Stimulated activated CD8-positive, alpha-beta memory T cell treated with anti-CD3 and anti-CD28 coated beads, Interleukin-7, amount 100 ng/mL, for 48 hours (primary cell): ENCODE measurements around the gene AK5.

Experiments used
- DNase-seq, 2 donors: peaks; one replicate each; pipeline ENCODE4 v3.0.0-alpha.2; 2020; ENCODE audit warnings: low read depth in 1 of 2; ENCODE audit errors: extremely low read depth in 1 of 2

Gene AK5

DNA sequence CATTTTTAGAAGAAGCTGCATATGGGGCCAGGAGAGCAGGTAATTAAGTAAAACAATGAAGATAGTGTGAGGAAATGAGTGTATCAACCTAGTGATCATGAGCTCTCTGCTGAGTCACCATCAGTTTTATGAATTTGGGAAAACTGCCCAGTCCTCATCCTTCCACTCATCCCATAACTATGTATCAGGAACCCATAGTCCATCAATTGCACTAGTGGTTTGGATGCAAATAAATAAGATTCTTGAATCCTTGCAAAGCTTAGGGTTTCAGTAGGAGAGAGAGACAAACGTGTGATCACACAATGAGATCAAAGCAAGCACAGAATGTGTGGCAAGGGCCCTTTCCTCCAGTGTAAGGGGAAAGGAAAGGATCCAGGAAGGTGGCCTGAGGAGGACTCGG, 255.0 kb downstream of the AK5 start:
- no peak for DNase-seq

DNA sequence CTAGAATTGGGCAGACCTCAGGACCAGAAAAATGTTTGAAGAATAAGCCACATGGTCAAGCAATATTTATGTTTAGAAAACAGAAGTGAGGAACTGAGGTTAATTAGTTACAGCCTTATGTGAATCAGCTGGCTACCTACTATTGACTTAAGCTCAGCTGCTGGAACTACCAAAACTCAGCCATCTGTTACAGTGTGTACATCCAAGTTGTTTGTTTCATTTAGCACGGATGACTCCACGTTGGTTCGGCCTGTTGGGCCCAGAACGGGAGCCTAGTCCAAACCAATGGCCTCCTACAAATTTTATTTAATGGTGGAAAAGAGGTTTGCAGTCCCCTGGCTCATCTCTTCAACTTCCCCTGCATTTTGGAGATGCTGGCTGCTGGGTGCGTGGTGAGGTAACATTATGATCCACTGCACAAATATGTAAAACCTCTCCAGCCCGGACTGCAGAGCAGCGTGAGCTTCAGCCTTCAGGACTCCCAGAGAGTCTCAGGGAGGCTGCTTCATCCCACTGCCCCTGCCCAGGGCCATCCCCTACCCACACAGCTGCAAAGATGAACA, 257.2 kb downstream of the AK5 start:
- DNase-seq: no peak

DNA sequence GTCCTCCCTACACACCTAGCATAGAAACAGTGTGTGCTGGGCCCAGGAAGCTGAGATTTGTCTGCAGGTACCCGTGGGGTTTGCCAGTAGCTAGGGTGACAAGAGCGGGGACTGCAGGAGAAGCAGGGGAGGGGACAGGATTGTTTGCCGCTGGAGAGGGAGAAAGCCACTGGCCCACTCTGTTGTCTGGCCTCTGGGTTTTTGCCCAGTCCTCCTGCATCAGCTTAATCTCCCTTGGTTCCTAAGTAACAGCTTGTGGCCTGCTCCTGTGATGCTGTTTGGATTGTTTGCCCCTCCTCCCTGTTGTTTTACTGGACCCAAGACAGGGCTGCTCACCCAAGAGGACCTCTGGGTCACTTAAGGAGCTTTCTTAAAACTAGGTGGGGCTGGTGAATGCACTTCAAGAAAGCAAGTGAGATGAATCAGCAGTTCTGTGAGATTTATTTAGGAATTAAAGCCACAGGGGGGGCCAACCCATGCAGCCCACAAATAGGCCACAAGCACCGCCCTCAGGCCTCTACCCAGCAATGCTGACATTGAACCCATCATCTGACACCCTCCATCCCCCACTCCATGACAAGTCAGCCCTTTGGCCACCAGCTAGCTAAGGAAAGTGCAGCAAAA, 257.8 kb downstream of the AK5 start:
- no peak for DNase-seq

DNA sequence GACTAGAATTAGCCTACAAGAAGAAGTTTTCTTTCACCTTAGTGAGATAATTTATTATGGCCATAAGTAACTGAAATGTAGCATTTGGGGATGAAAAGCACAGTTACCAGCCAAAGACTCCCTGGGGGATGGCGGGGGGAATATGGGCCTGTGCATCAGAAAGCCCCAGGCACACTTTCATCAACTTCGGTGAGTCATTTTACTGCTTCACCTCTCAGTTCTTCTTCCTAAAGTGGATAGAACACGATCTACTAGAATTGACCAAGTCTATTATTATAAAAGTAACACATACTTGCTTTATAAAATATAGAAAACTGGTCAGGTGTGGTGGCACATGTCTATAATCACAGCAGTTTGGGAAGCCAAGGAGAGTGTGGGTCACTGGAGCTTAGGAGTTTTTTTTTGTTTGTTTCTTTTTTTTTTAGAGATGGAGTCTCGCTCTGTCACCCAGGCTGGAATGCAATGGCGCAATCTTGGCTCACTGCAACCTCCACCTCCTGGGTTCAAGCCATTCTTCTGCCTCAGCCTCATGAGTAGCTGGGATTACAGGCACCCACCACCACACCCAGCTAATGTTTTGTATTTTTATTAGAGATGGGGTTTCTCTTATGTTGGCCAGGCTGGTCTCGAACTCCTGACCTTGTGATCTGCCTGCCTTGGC, 258.8 kb downstream of the AK5 start:
- no peak for DNase-seq

DNA sequence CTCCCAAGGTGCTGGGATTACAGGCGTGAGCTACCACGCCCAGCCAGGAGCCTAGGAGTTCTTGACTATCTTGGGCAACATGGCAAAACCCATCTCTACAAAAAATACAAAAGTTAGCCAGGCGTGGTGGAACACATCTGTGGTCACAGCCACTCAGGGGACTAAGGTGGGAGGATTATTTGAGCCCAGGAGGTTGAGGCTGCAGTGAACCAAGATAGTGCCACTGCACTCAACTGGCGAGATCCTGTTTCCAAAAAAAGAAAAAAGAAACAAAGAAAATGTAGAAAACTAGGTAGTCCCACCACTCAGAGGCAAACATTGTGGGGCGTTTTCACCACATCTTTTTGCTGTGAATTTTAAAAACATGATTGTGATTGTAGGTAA, 259.3 kb downstream of the AK5 start:
- DNase-seq: no peak

DNA sequence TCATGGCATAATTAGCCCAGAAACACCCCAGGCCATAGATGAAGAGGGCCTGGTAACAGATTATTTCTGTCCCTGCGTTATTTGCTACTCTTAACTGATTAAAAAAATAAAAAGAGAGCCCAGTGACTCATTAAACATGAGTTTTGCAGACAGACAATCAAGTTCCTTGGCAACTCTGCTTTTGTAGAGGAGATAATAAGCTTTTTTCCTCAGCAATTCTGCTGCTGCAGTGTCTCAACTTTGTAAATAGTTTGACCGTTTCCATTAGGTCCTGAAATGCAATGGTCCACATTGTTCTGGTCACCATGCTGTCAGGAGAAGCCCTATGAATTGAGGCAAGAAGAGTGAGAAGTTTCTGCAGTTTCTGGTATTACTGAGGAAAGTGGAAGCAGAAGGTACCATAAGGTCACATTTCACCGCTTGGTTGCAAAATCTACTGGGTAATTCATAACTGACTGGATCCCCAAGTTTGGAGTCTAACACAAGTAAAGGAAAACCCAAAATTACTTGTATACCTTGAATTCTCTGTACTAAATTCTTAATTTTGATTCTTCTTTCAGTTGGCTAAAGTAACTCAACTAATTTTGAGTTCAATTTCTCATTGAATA, 261.1 kb downstream of the AK5 start:
- DNase-seq: no peak

DNA sequence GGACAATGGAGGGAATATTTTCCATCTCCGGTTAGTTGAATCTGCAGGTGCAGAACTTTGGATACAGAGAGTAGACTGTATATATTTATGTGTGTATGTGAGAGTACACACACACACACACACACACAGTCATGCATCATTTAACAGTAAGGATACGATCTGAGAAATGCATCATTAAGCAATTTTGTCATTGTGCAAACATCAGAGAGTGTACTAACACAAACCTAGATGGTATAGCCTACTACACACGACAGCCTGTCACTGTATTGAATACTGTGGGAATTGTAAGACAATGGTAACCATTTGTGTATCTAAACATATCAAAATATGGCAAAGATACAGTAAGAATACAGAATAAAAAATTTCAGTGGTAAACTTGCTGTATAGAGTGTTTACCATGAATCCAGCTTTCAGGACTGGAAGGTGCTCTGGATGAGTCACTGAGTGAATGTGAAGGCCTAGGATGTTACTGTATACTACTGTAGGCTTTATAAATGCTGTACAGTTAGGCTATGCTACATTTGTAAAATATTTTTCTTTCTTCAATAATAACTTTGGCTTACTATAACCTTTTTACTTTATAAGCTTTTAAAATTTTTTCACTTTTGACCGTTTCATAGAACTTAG, 262.1 kb downstream of the AK5 start:
- no peak for DNase-seq

DNA sequence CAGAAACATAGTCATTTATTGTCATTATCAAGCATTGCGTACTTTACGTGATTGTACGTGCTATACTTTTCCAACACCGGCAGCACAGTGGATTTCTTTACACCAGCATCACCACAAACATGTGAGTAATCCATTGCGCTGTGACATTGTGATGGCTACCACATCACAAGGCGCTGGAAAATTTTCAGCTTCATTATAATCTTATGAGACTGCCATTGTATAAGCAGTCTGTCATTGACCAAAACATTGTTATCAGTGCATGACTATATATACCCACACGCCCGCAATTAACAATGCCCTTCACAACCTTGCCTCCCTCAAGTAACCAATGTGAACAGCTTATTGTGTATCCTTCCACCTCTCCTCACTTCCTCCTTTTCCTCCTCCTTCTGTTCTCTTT, 263.0 kb downstream of the AK5 start:
- DNase-seq: no peak

DNA sequence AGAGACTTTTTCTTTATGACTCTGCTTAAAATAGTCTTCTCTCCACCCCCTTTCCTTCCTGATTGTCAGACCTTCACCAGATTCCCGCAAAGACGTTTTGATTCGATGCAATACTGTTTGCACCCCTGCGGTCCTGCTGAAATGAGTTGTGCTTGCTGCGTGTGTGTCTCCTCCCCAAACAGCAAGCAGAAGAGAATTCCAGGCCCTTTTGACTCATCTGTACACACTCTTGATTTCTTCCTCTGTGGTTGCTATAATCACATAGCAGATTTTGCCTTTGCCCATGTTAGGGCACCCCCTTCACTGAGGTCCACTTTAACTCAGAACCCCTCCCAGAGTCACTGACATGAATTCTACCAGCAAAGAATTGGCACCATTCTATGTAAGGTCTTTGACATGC, 264.2 kb downstream of the AK5 start:
- no peak for DNase-seq

DNA sequence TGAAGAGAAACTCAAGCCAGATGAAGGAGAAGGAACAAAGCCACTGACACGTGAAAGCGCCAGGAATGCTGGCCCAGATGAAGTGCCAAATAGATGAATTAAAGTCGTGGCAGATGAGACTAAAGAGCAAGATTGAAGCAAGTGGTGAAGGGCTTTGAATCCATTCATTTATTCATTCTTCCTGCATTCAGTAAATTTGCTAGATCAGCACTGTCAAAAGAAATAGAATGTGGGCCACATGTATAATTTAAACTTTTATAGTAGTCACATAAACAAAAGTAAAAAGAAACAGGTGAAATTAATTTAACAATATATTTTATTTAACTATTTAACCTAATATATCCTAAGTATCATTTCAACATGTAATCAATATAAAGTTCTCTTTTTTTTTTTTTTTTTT, 265.1 kb downstream of the AK5 start:
- DNase-seq: no peak

DNA sequence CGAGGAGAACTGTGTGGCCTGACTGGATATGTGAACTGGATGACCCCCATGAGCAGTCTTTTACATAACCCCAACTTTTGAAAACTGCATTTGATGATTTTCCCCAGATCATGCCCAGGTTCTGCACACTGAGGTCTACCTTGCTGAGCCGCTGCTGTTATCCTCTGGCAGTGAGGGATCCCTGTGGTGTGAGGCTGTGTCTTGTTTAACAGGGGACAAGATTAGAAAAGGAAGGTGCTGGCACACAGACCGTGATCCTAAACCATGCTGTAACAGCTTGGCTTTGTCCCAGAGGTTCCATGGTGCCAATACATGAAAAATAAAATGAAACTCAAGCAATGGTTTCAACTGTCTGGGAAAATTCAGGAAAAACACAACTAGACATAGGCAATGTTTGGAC, 266.5 kb downstream of the AK5 start:
- no peak for DNase-seq

DNA sequence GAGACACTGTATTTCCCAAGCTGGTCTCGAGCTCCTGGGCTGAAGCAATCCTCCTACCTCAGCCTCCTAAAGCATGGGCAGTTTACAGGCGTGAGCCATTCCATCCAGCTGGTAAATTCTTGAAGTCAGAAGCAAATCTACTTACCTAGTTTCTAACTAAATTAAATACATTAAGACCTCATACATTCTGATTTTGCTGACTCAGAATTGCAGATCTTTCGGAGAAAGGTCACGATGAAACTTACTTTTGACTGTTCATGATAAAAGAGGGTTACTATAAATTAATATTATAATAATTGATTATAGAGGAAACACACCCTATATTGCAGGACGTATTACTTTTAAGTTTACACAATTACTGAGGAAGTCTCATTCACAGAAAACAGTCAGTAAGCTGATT, 268.3 kb downstream of the AK5 start:
- no peak for DNase-seq

DNA sequence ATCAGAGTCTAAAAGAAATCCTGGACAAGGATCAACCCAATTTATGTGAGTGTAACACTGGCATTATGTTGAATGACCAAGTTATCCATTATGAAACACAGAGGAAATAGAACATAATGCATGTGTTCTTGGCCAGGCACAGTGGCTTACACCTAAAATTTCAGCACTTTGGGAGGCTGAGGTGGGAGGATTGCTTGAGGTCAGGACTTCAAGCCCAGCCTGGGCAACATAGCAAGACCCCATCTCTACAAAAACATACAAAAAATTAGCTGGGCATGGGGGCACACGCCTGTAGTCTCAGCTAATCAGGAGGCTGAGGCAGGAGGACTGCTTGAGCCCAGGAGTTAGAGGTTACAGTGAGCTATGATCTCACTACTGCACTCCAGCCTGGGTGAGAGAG, 270.8 kb downstream of the AK5 start:
- no peak for DNase-seq

DNA sequence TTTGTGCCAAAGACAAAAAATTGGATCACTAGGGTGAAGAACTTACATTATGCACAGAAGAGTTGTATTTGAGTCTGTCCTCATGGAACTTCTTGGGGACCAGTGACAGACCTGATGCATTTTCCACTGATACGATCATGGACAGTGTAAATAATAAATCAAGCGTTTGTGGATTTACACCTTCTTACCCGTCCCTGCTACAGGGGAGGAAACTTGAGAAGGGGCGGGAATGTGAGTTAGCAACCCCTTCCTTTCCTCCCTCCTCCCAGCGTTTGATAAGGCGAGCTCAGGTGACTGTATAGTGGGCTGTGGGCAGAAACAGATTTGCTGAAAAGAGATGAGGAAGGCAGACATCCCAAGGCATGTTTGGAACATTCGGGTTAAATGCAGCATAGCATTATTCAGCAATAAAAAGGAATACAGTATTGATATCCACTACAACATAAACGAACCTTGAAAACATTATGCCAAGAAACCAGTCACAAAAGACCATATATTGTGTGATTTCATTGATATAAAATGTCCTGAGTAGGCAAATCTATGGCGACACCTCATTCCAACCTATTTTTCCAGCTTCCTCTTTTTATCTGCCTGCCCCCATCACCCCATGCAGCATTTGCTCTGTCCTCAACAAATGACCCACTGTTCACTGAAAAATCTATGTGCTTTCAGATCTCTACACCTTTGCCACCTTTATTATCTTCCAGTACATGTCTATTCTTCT, 271.9 kb downstream of the AK5 start:
- DNase-seq: no peak

DNA sequence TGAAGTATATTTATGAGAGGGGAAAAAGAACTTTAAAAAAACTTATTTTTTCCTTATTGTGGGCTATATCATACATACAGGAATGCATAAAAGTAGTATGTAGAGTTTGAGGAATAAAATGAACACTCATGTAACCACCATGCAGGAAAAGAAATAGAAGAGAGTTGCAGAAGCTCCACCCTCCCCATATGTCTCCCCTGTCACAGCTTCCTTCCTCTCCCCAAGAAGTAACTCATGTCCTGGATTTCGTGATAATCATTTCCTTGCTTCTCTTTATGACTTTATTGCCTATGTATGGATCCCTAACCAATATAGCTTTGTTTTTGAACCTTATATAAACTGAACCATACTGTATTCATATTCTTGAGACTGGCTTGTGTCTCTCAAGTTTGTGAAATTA, 274.2 kb downstream of the AK5 start:
- no peak for DNase-seq

DNA sequence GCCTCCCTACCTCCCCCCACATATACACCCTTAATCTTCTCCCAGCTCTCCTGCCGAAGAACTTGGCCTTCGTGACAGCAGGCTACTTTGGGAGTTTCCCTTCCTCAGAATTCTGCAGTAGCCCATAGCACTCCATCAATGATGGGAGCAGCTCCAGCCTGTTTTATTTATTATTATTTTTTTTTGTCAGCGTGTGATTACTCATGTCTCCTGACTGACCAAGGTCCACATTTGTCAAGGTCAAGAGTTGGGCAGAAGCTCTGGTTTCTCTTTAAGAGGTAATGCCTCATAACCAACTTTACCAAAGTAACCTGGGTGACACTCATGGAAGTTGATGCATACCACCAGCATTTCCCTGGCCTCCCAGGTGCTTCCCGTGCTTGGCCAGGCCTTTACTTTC, 275.2 kb downstream of the AK5 start:
- DNase-seq: no peak

DNA sequence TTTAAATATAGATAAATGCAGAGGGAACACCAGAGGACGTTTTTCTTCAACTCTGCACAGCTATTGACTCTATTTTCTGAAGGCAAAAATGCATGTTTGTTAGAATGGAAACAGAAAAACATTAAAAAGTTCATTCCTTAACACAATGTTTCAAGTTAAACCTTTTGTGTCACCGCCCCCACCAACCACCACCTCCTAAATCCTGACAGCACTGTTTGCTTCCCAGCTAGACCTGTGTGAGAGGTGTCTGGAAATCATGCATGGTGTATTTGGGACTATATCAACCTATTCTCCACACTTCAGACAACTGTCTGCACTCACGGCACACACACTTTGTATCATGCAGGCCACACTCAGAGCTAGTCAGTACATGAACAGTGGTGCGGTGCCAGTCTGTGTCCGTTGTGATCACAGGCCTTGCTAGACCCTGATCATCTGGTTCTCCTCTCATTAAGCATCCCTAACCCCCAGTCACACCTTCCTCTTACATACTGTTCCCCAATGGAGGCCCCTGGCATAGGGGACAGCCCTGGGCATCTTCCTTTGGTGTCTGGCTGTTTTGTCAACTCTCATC, 276.9 kb downstream of the AK5 start:
- no peak for DNase-seq

DNA sequence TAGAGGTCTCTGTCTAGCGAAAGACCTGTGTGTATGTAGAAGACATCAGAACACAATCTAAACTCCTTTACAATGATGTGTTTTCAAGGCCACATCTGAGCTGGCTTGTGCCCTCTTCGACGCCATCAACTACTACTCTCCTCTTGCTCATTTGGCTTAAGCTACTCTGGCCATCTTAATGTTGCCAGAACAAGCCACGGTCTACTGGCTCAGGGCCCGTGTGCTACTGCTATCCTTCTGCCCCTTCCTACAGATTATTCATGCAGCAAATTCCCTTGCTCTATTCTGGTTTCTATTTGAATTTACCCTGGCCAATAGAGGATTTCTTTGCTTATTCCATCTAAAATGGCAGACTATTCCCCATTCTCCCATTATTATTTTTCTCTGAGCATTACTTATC, 278.9 kb downstream of the AK5 start:
- no peak for DNase-seq

DNA sequence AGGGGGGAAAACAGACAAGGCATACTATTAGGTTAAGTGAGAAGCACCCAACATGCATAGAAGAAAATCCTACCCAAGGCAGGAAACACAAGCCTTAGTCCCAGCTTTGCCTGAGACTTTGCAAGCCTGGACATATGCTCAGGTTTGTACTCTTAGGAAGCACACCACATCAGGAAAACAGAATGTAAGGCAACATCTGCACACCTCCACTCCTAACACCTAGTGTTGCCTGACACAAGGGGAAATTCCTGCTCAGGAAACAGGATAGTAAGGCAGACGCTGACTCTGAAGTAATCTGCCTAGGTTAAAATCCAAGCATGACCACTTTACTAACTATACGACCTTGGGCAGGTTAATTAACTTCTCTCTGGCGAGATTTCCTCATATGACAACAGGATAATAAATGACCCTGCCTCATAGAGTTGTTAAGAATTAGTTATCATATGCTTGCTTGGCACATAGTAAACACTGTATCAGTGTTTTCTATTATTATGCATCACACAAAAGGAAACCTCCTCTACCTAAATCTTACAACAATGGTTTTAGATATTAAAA, 280.9 kb downstream of the AK5 start:
- no peak for DNase-seq

DNA sequence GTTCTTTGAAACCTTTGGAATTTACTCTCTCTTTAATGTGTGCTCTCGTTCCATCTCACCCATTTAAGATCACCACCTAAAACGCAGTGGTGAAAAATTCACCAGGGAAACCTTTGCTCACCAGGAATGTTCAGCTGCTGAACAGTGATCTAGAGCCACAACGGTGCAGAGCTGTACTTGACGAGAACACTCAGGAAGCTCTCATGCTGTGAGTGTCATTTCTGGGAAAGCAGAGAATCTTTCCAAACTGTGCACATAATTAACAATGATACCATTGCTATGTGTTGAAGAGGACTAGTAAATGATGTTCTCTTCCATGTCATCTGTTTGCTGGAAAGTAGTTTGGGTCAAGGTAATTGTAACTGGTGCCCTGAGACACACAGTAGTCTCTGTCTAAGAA, 283.5 kb downstream of the AK5 start:
- no peak for DNase-seq

DNA sequence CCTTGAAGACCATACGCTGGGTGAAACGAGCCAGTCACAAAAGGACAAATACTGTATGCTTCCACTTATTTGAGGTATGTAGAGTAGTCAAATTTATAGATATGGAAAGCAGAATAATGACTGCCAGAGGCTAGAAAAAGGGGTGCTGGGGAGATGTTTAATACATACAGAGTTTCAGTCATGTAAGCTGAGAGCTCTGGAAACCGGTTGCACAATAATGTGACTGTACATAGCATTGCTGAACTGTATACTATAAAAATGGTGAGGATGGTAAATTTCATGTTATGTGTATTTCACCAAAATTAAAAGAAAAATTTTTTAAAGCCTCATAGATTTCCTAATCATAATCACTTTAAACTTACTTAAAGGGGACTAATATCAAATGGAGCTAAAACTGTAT, 289.8 kb downstream of the AK5 start:
- no peak for DNase-seq
